GM19438 (cell line): ENCODE results near the gene SETD5.

Source experiments
- ATAC-seq: cut with Tn5 transposase; IDR thresholded peaks from one replicate; pipeline ENCODE4 v1.9.1; 2021; ENCODE audit warnings: low read depth; ENCODE audit not compliant: unreplicated experiment

Gene SETD5

GRCh38 chr3:9409981-9410854, 12.8 kb downstream of the SETD5 start:
- ATAC-seq: no peak

GRCh38 chr3:9411302-9411701, 13.9 kb downstream of the SETD5 start:
- no peak for ATAC-seq

GRCh38 chr3:9412293-9412692, 14.9 kb downstream of the SETD5 start:
- no peak for ATAC-seq

- no peak for ATAC-seq
Observed at GRCh38 chr3:9414826-9415225, 17.4 kb downstream of the SETD5 start.

- ATAC-seq: no peak
Observed at GRCh38 chr3:9415485-9416138, 18.2 kb downstream of the SETD5 start.

- no peak for ATAC-seq
Observed at GRCh38 chr3:9416139-9416780, 18.8 kb downstream of the SETD5 start.

- no peak for ATAC-seq
Observed at GRCh38 chr3:9420850-9421549, 23.6 kb downstream of the SETD5 start.

GRCh38 chr3:9422712-9423424, 25.5 kb downstream of the SETD5 start:
- no peak for ATAC-seq

GRCh38 chr3:9428411-9428810, 31.0 kb downstream of the SETD5 start:
- no peak for ATAC-seq

GRCh38 chr3:9430733-9431132, 33.3 kb downstream of the SETD5 start:
- ATAC-seq: no peak

GRCh38 chr3:9433627-9434521, 36.5 kb downstream of the SETD5 start:
- ATAC-seq: no peak

GRCh38 chr3:9435316-9435715, 37.9 kb downstream of the SETD5 start:
- no peak for ATAC-seq

- no peak for ATAC-seq
Observed at GRCh38 chr3:9439331-9439730, 41.9 kb downstream of the SETD5 start.

- no peak for ATAC-seq
Observed at GRCh38 chr3:9441501-9442221, 44.2 kb downstream of the SETD5 start.

GRCh38 chr3:9448071-9448470, 50.7 kb downstream of the SETD5 start:
- ATAC-seq: no peak

GRCh38 chr3:9448643-9449042, 51.2 kb downstream of the SETD5 start:
- ATAC-seq: no peak

GRCh38 chr3:9450126-9450525, 52.7 kb downstream of the SETD5 start:
- ATAC-seq: no peak

- no peak for ATAC-seq
Observed at GRCh38 chr3:9450991-9451390, 53.6 kb downstream of the SETD5 start.

GRCh38 chr3:9452417-9452816, 55.0 kb downstream of the SETD5 start:
- ATAC-seq: no peak
